ENCODE data around the gene DTYMK. TPM values are rescaled to one million over a fixed set of nuclear protein-coding genes. Genes with fewer than 3 reads are reported as not detected.

The DTYMK gene
- total and polyA plus RNA-seq, 10 donors, result 14.0 to 38.9 (median 19.4) TPM

DNA sequence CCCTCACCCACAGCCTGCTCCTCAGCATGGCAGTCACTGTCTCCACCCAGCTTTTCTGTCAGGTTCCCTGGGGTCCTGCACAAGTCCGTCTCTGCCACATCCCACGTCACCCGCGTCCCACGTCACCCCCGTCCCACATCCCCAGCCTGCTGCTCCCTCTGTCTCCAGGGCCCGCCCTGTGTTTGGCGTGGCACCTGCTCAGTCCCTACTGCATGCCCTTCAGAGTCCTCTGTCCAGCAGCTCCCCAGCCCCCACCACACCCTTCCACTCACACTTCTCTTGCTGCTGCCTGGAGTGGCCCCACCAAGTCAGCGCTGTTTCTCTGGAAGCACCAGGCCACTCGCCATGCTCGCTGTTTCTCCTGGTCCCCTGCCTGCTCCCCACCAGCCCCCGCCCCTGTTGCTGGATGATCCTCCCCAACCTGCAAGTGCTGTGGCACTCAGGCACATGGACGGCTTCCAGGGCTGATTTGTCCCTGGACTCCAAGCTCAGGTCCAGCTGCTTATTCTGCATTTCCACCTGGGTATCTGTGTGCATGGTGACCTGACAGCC, 30.3 kb downstream of the DTYMK start:
- no peak for DNase-seq
- Histone ChIP-seq H3K27me3 (replicated peaks in 1 of 7) (no peaks in the 10 kb centered on the region), H3K9me3 (no peaks in the 10 kb centered on the region), H3K4me1 (no peaks in the 10 kb centered on the region), H3K36me3 (peaks cover 6 to 100% (median 89%) of the 10 kb centered on the region in 6 donors), H3K27ac (no peak overlapping the region), H3K4me3 (no peak overlapping the region)
- 95 to 98% (median 97%) methylated on average over 13 of the region's 13 CpGs for WGBS, 5 donors
- TF ChIP-seq POLR2AphosphoS5 (IDR thresholded peaks at IDR 0.05), result no peak
- no peak for TF ChIP-seq POLR2A (IDR thresholded peaks at IDR 0.05)
- intact Hi-C loops (cut with DNase I; ENCODE audit: low total_unique reads), result no loop called here

DNA sequence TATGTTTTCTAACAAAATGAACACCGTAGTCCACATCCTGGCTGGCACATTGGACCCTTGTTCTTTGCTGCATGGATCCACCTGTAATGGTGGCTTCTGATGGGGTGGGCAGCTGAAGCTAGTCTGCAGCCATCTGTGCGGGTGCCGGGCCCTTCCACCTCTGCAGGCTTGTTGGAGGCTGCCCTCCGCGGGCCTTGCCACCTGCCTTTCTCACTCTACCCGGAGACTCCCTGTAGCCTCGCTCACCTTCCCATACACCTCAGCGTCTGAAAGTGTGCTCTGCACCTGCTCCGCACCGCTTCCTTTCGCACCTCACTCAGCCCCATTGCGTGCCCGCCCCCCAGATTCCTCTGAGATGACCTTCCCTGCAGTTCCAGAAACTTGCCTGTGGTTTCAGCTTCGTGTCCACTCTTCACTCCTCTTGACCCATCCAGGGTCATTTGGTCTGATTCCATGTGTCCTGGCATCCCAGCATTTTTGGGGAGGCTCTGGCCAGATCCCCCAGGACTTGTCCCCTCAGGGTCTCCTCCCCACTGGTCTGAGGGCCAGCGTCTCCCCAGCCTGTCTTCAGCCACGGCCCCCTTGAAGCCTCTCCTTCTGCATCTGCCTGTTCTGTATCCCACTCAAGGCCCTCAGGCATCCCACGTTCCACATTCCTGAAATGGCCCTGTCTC, 31.0 kb downstream of the DTYMK start:
- intact Hi-C loops (cut with DNase I; ENCODE audit: low total_unique reads), result no loop called here
- WGBS, 5 donors, result 94 to 97% (median 95%) methylated on average over 17 of the region's 17 CpGs

DNA sequence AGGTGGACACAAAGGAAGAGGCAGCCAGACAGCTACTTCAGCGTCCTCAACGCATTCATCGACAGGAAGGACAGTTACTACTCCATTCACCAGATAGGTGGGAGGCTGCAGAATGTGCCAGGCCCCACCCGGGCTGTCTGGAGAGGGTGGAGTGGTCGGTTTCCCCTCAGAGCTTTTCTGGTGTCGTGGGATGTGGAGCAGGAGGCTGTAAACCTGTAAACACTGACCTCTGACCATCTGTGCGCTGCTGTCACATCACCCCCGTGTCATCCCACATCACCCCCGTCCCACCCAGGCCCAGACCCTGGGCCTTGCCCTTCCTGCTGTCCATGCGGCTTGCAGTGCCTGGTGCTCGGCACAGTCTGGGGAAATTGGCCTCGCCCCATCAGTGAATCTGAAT, 32.1 kb downstream of the DTYMK start:
- H3K4me3 ChIP-seq, result no peak overlapping the region
- intact Hi-C loops (cut with DNase I; ENCODE audit: low total_unique reads), result no loop called here
- no peak for TF ChIP-seq POLR2A (IDR thresholded peaks at IDR 0.05)
- TF ChIP-seq, protein P1, sequence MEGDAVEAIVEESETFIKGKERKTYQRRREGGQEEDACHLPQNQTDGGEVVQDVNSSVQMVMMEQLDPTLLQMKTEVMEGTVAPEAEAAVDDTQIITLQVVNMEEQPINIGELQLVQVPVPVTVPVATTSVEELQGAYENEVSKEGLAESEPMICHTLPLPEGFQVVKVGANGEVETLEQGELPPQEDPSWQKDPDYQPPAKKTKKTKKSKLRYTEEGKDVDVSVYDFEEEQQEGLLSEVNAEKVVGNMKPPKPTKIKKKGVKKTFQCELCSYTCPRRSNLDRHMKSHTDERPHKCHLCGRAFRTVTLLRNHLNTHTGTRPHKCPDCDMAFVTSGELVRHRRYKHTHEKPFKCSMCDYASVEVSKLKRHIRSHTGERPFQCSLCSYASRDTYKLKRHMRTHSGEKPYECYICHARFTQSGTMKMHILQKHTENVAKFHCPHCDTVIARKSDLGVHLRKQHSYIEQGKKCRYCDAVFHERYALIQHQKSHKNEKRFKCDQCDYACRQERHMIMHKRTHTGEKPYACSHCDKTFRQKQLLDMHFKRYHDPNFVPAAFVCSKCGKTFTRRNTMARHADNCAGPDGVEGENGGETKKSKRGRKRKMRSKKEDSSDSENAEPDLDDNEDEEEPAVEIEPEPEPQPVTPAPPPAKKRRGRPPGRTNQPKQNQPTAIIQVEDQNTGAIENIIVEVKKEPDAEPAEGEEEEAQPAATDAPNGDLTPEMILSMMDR (IDR thresholded peaks at IDR 0.05 in 8 of 11, conservative IDR thresholded peaks at IDR 0.05 in 3 of 11), result no peak
- TF ChIP-seq POLR2AphosphoS5 (IDR thresholded peaks at IDR 0.05), result no peak
- DNase-seq, result no peak
- H3K9me3 ChIP-seq, result no peaks in the 10 kb centered on the region
- H3K27ac ChIP-seq, result peak overlapping the region in 1 of 8 donors; percentile 9
- peaks cover 6 to 99% (median 77%) of the 10 kb centered on the region in 6 donors for H3K36me3 ChIP-seq
- H3K4me1 ChIP-seq, result peaks cover 0 to 5% (median 0%) of the 10 kb centered on the region in 6 donors
- 78 to 92% (median 84%) methylated on average over 10 to 12 of the region's 12 CpGs for WGBS, 5 donors
- H3K27me3 ChIP-seq (replicated peaks in 1 of 7), result no peaks in the 10 kb centered on the region

More for the DNA sequence above, 31.0 kb downstream of the DTYMK start:
- Histone ChIP-seq H3K4me1 (no peaks in the 10 kb centered on the region), H3K27me3 (replicated peaks in 1 of 7) (no peaks in the 10 kb centered on the region), H3K9me3 (no peaks in the 10 kb centered on the region), H3K36me3 (peaks cover 6 to 100% (median 88%) of the 10 kb centered on the region in 6 donors), H3K4me3 (no peak overlapping the region), H3K27ac (no peak overlapping the region)
- TF ChIP-seq, protein P1 (IDR thresholded peaks at IDR 0.05 in 8 of 11, conservative IDR thresholded peaks at IDR 0.05 in 3 of 11), result no peak
- TF ChIP-seq POLR2AphosphoS5 (IDR thresholded peaks at IDR 0.05) (no peak), POLR2A (IDR thresholded peaks at IDR 0.05) (no peak)
- DNase-seq, result no peak

DNA sequence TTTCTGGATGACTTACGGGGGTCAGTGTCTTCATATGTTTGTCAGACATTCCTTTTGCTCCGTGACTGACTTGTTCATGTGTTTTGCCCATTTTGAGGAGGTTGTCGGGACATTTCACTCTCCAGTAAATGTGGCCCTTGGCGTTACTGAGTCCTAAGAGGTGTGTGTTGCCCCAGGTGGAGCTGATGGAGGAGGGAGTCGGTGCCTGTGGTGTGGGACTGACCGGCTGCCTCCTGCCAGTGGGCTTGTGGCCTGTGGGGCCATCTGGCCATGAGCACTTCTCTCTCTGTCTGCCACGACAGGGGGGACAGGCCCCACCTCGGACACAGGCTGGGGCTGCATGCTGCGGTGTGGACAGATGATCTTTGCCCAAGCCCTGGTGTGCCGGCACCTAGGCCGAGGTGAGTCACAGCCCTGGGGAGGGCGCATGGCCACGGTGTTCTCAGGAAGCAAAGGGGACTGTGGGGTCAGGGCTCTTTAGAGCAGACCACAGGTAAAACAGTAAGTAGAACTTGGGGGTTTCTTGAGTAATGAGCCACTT, 33.3 kb downstream of the DTYMK start:
- Histone ChIP-seq H3K4me3 (no peak overlapping the region), H3K9me3 (no peaks in the 10 kb centered on the region), H3K27ac (no peak overlapping the region), H3K27me3 (replicated peaks in 1 of 7) (no peaks in the 10 kb centered on the region), H3K36me3 (peaks cover 6 to 86% (median 65%) of the 10 kb centered on the region in 6 donors), H3K4me1 (peaks cover 0 to 16% (median 0%) of the 10 kb centered on the region in 6 donors)
- TF ChIP-seq POLR2A (IDR thresholded peaks at IDR 0.05), result no peak
- no peak for TF ChIP-seq POLR2AphosphoS5 (IDR thresholded peaks at IDR 0.05)
- TF ChIP-seq, protein P1 (IDR thresholded peaks at IDR 0.05 in 8 of 11, conservative IDR thresholded peaks at IDR 0.05 in 3 of 11), result no peak
- intact Hi-C loops (cut with DNase I; ENCODE audit: low total_unique reads), result no loop called here
- 91 to 96% (median 95%) methylated on average over 13 of the region's 13 CpGs for WGBS, 5 donors
- no peak for DNase-seq

Data from spleen (tissue), 11 donors.